Thoracic aorta (tissue), 2 donors: ENCODE results near the gene HAUS2. TPM values are rescaled to one million over a fixed set of nuclear protein-coding genes. Genes with fewer than 3 reads are reported as not detected.

Experiments used
- ATAC-seq: fragments of 150-250 bp; one replicate; pipeline ENCODE4 v1.8.0; 2017; ENCODE audit warnings: low read depth; ENCODE audit not compliant: insufficient number of reproducible peaks, low FRiP score
- DNase-seq: peaks from one replicate; pipeline ENCODE4 v3.0.0-alpha.2; 2020; ENCODE audit warnings: low spot score
- H3K27ac ChIP-seq, 2 donors: fragments of 200-600 bp; sonication (generic); 1 replicate in 1 of 2; 2 replicates in 1 of 2; pipeline ENCODE4 v1.5.1; 2016; ENCODE audit warnings: mild to moderate bottlenecking in 2 of 2, moderate library complexity in 2 of 2
- H3K27me3 ChIP-seq: fragments of 200-600 bp; sonication (generic); replicated peaks from 2 replicates; pipeline ENCODE4 v1.6.0; 2016; ENCODE audit warnings: mild to moderate bottlenecking; ENCODE audit not compliant: insufficient read depth
- H3K36me3 ChIP-seq: fragments of 200-600 bp; sonication (generic); one replicate; pipeline ENCODE4 v1.5.1; 2016
- H3K4me1 ChIP-seq, 2 donors: fragments of 200-600 bp; sonication (generic); 1 replicate in 1 of 2; 2 replicates in 1 of 2; pipeline versions ENCODE4 v1.5.1 to v1.6.0; 2016; ENCODE audit warnings: low read depth in 2 of 2, mild to moderate bottlenecking in 1 of 2; ENCODE audit not compliant: control insufficient read depth in 1 of 2
- H3K4me3 ChIP-seq: fragments of 200-600 bp; sonication (generic); 2 replicates; pipeline ENCODE4 v1.5.1; 2016; ENCODE audit warnings: mild to moderate bottlenecking
- H3K9me3 ChIP-seq: fragments of 200-600 bp; sonication (generic); 2 replicates; pipeline ENCODE4 v1.5.1; 2016
- CTCF ChIP-seq: fragments of 200-600 bp; sonication (generic); IDR thresholded peaks from one replicate; pipeline ENCODE4 v1.5.1; 2019; ENCODE audit warnings: antibody characterized with exemption
- total RNA-seq, 2 donors: library from RNA; depleted of rRNA; stranded (reverse); fragments of >200 nt; gene quantifications; one replicate each; pipeline versions ENCODE4 v1.1.0 to v1.2.3, GENCODE V29; 2016

The HAUS2 gene
- total RNA-seq, 2 donors from 2014 or later: 34.8 to 49.3 TPM

- Histone ChIP-seq H3K4me1 (peaks cover 15 to 28% of the 10 kb centered on the region in 2 donors), H3K36me3 (no peaks in the 10 kb centered on the region), H3K9me3 (no peaks in the 10 kb centered on the region), H3K27me3 (no peaks in the 10 kb centered on the region), H3K4me3 (no peak overlapping the region), H3K27ac (peak overlapping the region; percentile 40 to 52)
- no peak for ATAC-seq
- DNase-seq: no peak
- TF ChIP-seq CTCF: no peak
Observed at GRCh38 chr15:42605796-42606195, 57.2 kb downstream of the HAUS2 start.

- H3K9me3 ChIP-seq: no peaks in the 10 kb centered on the region
- H3K36me3 ChIP-seq: no peaks in the 10 kb centered on the region
- no peaks in the 10 kb centered on the region for H3K27me3 ChIP-seq
- no peak for TF ChIP-seq CTCF
- no peak overlapping the region for H3K4me3 ChIP-seq
- DNase-seq (no peak), ATAC-seq (no peak)
- H3K4me1 ChIP-seq: peaks cover 15 to 28% of the 10 kb centered on the region in 2 donors
- H3K27ac ChIP-seq: no peak overlapping the region
Observed at GRCh38 chr15:42608110-42608531, 59.5 kb downstream of the HAUS2 start.

- TF ChIP-seq CTCF: no peak
- no peaks in the 10 kb centered on the region for H3K36me3 ChIP-seq
- no peak overlapping the region for H3K4me3 ChIP-seq
- no peaks in the 10 kb centered on the region for H3K27me3 ChIP-seq
- DNase-seq (no peak), ATAC-seq (no peak)
- H3K9me3 ChIP-seq: no peaks in the 10 kb centered on the region
- H3K4me1 ChIP-seq: peaks cover 15 to 28% of the 10 kb centered on the region in 2 donors
- H3K27ac ChIP-seq: no peak overlapping the region
Observed at GRCh38 chr15:42608752-42609488, 60.3 kb downstream of the HAUS2 start.

- no peak for DNase-seq
- Histone ChIP-seq H3K27ac (no peak overlapping the region), H3K36me3 (no peaks in the 10 kb centered on the region), H3K4me1 (peaks cover 9 to 18% of the 10 kb centered on the region in 2 donors), H3K4me3 (no peak overlapping the region), H3K9me3 (no peaks in the 10 kb centered on the region), H3K27me3 (no peaks in the 10 kb centered on the region)
- no peak for TF ChIP-seq CTCF
- ATAC-seq: no peak
Observed at GRCh38 chr15:42611532-42611931, 62.9 kb downstream of the HAUS2 start.

GRCh38 chr15:42612367-42612912 lies 63.8 kb downstream of the HAUS2 start:
- no peaks in the 10 kb centered on the region for H3K36me3 ChIP-seq
- H3K27me3 ChIP-seq: no peaks in the 10 kb centered on the region
- no peaks in the 10 kb centered on the region for H3K9me3 ChIP-seq
- no peak for TF ChIP-seq CTCF
- no peak overlapping the region for H3K27ac ChIP-seq
- DNase-seq: no peak
- ATAC-seq: no peak
- H3K4me1 ChIP-seq: peaks cover 9 to 18% of the 10 kb centered on the region in 2 donors
- no peak overlapping the region for H3K4me3 ChIP-seq
